ENCODE results near the gene ADAMTSL3.

GRCh38 chr15:83685916-83686332 is 32.0 kb downstream of the ADAMTSL3 start:
- no peak for TF ChIP-seq EP300 (IDR thresholded peaks at IDR 0.05)
- TF ChIP-seq CTCF (IDR thresholded peaks at IDR 0.05) = no peak
